ENCODE results near the gene GLCE. TPM values are rescaled to one million over a fixed set of nuclear protein-coding genes. Genes with fewer than 3 reads are reported as not detected.
"Not testable (repeated sequence)": the region's sequence is repeated elsewhere in the genome, so short reads cannot be mapped to it uniquely, and the experiment has no call there.

The GLCE gene
- total RNA-seq, 2 donors from 2014 or later = 3.9 to 4.4 TPM

- DNase-seq (ENCODE audit: low spot score in 2 of 2) = no peak
Observed at GRCh38 chr15:69293741-69294615, 133.5 kb downstream of the GLCE start.

GRCh38 chr15:69296606-69297005 lies 136.2 kb downstream of the GLCE start:
- no peak overlapping the region for H3K27ac Mint-ChIP-seq
- no peak for DNase-seq (ENCODE audit: low spot score in 2 of 2)
- H3K36me3 Mint-ChIP-seq = no peaks in the 10 kb centered on the region
- H3K9me3 Mint-ChIP-seq = no peaks in the 10 kb centered on the region
- no peak for ATAC-seq

More at GRCh38 chr15:69293741-69294615, 133.5 kb downstream of the GLCE start:
- no peak for ATAC-seq
- Mint-ChIP-seq H3K36me3 (no peaks in the 10 kb centered on the region), H3K9me3 (no peaks in the 10 kb centered on the region), H3K27ac (no peak overlapping the region)

DNA sequence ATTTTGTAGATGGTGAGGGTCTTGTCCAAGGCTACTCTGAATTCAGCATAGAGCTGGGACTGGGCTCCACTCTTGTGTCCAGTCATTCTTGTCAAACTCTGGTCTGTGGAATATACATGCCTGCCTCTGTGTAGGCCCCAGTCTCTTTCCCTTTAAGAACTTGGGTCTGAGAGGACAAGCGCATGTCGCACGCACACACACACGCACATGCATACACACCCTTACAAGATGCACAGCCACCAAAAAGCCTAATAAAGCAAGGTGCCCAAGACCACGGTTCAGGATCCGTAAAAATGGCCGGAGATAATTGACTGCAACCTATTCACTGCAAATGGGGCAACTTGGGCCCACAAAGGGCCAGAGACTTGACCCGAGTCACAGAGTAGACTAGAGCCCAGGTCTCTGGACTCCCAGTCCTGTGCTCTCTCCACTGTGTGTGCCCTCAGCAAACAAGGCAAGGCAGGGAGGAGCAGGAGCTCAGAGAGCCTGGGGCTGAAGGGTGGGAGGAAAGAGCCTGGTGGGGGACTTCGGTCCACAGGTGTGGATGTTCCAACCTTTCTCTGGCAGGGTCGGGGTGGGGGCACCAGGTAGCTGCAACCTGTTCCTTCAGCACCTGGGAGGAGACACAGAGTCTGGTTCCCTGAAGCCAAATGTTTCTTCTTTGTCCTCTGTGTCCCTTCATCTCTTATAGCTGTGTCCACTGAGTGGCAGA lies 137.4 kb downstream of the GLCE start:
- Mint-ChIP-seq H3K36me3 (no peaks in the 10 kb centered on the region), H3K27ac (no peak overlapping the region), H3K9me3 (no peaks in the 10 kb centered on the region)
- ATAC-seq (no peak), DNase-seq (ENCODE audit: low spot score in 2 of 2) (no peak)

DNA sequence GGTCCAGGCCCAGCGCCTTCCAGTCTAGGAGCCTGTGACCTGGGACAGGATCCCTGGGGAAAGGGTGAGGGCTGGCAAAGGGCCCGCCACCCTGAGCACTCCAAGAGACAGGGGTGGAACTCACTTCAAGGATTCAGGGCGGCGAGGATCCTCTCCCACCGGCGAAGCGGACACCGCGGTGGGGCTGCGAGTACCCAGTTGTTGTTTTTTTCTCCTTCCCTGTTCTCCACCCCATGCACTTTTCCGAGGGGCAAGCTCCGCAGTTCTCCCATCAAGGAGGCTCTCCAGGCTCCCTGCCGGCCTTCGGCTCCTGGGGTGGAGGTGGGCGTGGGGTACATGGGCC lies 137.9 kb downstream of the GLCE start:
- Mint-ChIP-seq H3K27ac (no peak overlapping the region), H3K9me3 (no peaks in the 10 kb centered on the region), H3K36me3 (no peaks in the 10 kb centered on the region)
- ATAC-seq (no peak), DNase-seq (ENCODE audit: low spot score in 2 of 2) (no peak)

- Mint-ChIP-seq H3K9me3 (no peaks in the 10 kb centered on the region), H3K36me3 (no peaks in the 10 kb centered on the region), H3K27ac (no peak within 1 kb of the TSS)
- peak in 1 of 2 donors; percentile 82 for ATAC-seq
- DNase-seq (ENCODE audit: low spot score in 2 of 2) = peak in 1 of 2 donors; percentile 35
Observed at GRCh38 chr15:69298697-69299441, 138.4 kb downstream of the GLCE start, which contains the start of gene PAQR5. PAQR5 (plus strand) TSS chr15:69298912; CDS start chr15:69360081, 61,169 bp downstream.

GRCh38 chr15:69299451-69299886 lies 139.0 kb downstream of the GLCE start:
- no peak overlapping the region for H3K27ac Mint-ChIP-seq
- DNase-seq (ENCODE audit: low spot score in 2 of 2) (no peak), ATAC-seq (no peak)
- no peaks in the 10 kb centered on the region for H3K36me3 Mint-ChIP-seq
- no peaks in the 10 kb centered on the region for H3K9me3 Mint-ChIP-seq

DNA sequence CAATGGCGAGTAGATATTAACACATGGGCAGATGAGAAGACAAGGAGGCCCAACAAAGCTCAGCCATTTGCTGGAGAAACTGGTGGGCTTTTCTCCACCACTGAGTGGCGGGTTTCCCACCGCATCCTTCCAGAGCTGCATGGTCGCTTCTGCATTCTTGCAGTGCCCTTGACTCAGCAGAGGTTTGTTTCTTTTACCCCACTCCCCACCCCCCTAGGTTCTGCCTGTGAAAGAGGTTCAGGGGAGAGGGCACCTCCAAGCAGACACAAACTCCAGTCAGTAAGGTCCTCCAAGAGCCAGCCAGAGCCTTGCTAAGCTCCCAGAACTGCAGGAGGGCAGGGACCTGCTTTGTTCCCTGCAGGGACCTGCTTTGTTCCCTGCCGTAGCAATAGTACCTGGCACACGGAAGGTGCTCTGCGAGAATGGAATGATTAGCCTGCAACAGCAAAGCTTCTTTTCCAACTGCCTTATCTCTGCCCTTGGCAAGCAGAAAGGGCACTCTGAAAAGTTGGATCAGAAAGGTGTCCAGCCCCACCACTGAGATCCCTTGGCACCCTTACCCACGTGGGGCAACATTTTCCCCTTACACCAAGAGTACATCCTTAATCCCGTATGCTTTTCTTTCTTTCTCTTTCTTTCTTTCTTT lies 139.6 kb downstream of the GLCE start:
- no peaks in the 10 kb centered on the region for H3K9me3 Mint-ChIP-seq
- H3K27ac Mint-ChIP-seq = no peak overlapping the region
- DNase-seq (ENCODE audit: low spot score in 2 of 2) (no peak), ATAC-seq (no peak)
- no peaks in the 10 kb centered on the region for H3K36me3 Mint-ChIP-seq

DNA sequence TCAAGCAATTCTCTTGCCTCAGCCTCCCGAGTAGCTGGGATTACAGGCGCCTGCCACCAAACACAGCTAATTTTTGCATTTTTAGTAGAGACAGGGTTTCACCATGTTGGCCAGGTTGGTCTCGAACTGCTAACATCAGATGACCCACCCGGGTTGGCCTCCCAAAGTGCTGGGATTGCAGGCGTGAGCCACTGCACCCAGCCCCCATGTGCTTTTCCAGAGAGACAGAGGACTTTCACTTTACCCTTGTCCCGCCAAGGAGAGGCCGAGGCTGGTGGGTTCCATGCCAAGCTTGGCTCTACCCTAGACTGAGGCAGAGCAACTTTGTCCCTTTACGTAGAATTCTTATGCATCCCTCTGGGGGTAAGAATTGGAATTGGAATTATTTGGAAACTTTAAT lies 140.7 kb downstream of the GLCE start:
- not testable (repeated sequence) for H3K36me3 Mint-ChIP-seq; H3K27ac Mint-ChIP-seq; H3K9me3 Mint-ChIP-seq; DNase-seq (ENCODE audit: low spot score in 2 of 2); ATAC-seq

DNA sequence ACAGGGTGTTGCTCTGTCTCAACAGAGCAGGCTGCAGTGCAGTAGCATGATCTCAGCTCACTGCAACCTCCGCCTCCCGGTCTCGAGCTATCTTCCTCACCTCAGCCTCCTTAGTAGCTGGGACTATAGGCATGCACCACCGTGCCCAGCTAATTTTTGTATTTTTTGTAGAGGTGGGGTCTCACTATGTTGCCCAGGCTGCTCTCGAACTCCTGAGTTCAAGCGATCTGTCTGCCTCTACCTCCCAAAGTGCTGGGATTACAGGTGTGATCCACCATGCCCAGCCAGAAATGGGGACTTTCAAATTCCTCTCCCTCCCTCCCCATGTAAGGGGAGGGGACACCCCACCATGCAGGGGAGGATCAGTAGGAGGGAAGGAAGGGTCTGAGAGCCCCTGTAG lies 141.7 kb downstream of the GLCE start:
- not testable (repeated sequence) for H3K27ac Mint-ChIP-seq; ATAC-seq; H3K36me3 Mint-ChIP-seq; DNase-seq (ENCODE audit: low spot score in 2 of 2); H3K9me3 Mint-ChIP-seq

DNA sequence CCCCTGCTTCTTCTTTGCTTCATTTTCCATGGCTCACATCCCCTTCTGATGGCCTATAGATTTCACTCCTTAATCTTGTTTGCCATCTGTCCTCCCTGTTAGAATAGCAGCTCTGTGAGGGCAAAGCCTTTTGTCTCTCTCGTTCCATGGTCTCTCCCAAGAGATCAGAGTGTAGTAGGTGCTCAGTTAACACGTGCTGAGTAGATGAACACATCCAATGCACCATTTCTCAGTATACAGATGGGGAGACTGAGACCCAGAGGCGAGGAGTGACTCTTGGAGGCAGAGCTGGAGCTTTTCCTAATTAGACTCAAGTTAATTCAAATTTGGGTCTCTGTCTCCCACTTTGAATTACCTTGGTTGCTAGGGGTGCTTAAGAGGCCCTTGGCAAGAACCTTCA lies 142.5 kb downstream of the GLCE start:
- DNase-seq (ENCODE audit: low spot score in 2 of 2) = no peak
- Mint-ChIP-seq H3K27ac (no peak overlapping the region), H3K9me3 (no peaks in the 10 kb centered on the region), H3K36me3 (no peaks in the 10 kb centered on the region)
- no peak for ATAC-seq

GRCh38 chr15:69303337-69304181 lies 143.1 kb downstream of the GLCE start:
- DNase-seq (ENCODE audit: low spot score in 2 of 2) (no peak), ATAC-seq (no peak)
- Mint-ChIP-seq H3K27ac (no peak overlapping the region), H3K9me3 (no peaks in the 10 kb centered on the region), H3K36me3 (no peaks in the 10 kb centered on the region)

DNA sequence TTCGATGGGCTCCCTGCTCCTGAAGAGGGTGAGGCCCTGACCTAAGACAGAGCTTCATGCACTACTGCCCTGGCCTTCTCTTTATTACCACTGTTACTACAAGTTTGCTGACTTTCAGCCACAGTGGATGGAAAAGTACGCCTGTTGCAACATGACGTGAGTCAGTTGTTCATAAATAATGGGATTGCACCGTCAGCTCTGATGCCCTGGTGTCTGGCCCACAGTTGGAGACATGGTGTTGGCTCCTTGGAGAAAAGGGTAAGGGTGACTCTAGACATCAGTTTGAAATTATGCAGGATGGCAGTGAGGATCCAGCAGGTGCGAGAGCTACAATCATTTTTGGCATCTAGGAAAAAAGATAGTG lies 143.7 kb downstream of the GLCE start:
- H3K36me3 Mint-ChIP-seq = no peaks in the 10 kb centered on the region

DNA sequence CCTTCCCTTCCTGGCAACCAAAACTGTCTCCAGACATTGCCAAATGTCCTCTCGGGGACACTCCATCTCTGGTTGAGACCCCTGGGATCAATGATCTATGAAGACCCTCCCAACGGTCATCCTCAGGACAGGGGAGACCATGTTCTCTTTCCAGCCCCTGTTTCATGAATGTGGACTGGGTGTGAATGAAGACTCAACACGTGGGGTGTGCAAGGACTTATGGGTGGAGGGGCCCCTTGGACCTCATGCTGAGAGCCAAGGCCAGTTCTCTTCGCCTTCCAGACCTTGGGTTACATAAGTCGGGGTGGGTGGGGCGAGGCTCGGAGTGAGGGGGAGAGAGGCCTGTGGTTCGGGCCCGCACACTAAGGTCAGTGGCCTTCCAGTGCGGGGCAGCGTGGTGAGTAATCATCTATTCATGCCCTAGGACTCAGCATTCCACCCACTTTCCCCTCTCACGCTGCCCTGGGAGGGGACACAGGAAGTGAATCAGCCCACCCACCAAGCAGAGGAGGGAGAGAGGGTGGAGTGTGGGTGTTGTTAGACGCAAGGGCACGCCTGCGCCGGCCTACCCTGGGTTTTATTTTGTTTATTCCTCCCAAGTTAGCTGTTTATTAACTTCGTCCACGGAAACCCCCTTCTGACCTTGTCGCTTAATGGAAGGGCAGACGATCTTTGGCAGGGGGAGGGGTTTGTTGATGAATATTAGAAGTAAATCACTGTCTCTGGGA lies 144.9 kb downstream of the GLCE start:
- no peak for DNase-seq (ENCODE audit: low spot score in 2 of 2)
- Mint-ChIP-seq H3K36me3 (no peaks in the 10 kb centered on the region), H3K9me3 (no peaks in the 10 kb centered on the region), H3K27ac (no peak overlapping the region)
- no peak for ATAC-seq

More for the DNA sequence above, 143.7 kb downstream of the GLCE start:
- Mint-ChIP-seq H3K27ac (no peak overlapping the region), H3K9me3 (no peaks in the 10 kb centered on the region)
- DNase-seq (ENCODE audit: low spot score in 2 of 2) (no peak), ATAC-seq (no peak)

GRCh38 chr15:69305933-69306568 lies 145.6 kb downstream of the GLCE start:
- Mint-ChIP-seq H3K9me3 (no peaks in the 10 kb centered on the region), H3K27ac (no peak overlapping the region), H3K36me3 (no peaks in the 10 kb centered on the region)
- DNase-seq (ENCODE audit: low spot score in 2 of 2) (no peak), ATAC-seq (no peak)

DNA sequence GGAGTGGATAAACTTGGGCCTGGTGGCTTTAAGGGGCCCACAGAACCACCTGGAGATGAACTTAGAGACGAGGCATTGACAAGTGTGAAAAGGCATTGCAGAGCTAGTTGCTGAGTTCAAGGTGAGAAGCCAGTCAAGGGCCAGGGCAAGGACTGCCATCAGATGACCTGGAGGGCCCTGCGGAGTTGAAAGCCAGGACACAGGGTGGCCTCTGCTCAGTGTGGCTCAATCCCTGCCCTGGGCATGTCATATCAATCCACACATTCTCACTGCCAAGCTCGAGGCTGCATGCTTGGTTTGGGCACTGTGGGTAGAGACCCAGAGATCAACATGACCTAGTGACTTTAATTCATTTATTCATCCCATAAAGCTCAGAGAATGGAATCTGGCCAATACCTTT lies 147.5 kb downstream of the GLCE start:
- Mint-ChIP-seq H3K9me3 (no peaks in the 10 kb centered on the region), H3K27ac (no peak overlapping the region), H3K36me3 (no peaks in the 10 kb centered on the region)
- no peak for ATAC-seq
- no peak for DNase-seq (ENCODE audit: low spot score in 2 of 2)
